HG02642 (cell line): ENCODE measurements around the gene OVAAL.

ENCODE experiments used
- ATAC-seq: cut with Tn5 transposase; IDR thresholded peaks from one replicate; pipeline ENCODE4 v1.9.1; 2021; ENCODE audit warnings: mild to moderate bottlenecking; ENCODE audit not compliant: unreplicated experiment, poor library complexity

Gene OVAAL

DNA sequence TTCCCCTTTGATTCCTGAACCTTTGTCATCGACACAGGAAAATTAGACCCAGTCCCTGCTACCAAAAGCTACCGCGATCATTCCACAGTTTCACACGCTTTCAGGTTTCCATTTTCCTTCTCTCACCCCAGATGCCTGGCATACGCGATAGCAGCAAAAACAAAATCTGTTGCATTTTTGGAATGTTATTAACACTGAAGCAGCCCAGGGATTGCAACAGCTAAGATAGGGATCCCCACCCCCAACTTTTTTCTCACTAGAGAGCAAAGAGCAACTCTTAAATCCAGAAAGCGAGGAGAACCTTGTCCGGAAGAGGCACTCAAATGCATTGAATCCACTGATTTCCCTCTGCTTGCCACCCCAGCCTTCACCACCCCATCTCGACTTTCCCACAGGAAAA lies 8.9 kb downstream of the OVAAL start:
- no peak for ATAC-seq

DNA sequence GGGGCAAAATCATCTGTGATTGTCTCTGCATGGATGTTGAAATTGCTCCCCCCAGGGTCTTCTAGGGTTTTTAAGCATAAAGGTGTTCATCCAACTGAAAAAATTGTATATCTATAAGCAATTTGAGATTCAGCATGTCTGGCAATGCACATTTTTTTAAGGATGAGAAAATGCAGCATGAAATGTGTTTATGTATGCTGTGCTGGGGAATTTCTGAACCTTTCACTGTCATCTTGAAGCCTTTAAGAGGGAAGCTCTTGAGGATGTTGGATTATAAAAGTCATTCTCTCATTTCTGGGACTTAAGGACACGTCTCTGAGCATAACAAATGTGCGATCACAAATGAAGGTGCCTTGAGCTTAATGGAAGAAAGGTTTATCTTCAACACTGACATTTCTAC lies 9.4 kb downstream of the OVAAL start:
- ATAC-seq = no peak

DNA sequence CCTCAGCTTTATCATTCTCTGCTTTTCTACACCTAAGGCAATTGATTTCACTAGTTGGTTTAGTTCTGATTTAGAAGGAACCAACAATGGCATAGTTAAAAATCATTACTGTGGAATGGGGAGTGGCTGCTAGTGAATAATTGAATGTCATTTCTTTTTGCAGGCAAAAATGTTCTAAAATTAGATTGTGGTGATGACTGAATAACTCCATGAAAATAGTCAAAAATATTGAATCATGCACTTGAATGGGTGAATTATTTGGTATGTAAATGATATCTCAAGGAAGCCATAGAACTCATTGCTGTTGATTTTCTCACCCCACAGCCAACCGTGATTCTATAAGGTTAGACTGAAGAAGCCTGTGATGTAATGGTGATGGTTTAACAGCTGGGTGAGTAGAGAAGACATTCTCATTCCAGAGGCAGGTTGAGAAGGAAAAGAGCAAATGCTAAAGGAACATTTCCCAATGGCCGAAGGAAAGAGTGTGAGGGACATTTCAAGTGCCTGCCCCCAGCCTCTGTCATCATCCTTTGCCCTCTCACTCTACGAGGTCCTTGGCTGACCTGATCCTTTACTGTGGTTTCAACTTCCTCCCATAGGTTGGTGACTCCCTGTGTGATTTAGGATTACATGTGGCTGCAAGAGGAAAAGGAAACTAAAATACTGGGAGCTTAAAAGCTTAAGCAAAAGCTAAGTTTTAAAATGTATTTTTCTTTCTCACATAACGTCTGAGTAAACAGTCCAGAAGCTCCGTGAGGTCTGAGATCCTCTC lies 12.5 kb downstream of the OVAAL start:
- ATAC-seq = no peak

DNA sequence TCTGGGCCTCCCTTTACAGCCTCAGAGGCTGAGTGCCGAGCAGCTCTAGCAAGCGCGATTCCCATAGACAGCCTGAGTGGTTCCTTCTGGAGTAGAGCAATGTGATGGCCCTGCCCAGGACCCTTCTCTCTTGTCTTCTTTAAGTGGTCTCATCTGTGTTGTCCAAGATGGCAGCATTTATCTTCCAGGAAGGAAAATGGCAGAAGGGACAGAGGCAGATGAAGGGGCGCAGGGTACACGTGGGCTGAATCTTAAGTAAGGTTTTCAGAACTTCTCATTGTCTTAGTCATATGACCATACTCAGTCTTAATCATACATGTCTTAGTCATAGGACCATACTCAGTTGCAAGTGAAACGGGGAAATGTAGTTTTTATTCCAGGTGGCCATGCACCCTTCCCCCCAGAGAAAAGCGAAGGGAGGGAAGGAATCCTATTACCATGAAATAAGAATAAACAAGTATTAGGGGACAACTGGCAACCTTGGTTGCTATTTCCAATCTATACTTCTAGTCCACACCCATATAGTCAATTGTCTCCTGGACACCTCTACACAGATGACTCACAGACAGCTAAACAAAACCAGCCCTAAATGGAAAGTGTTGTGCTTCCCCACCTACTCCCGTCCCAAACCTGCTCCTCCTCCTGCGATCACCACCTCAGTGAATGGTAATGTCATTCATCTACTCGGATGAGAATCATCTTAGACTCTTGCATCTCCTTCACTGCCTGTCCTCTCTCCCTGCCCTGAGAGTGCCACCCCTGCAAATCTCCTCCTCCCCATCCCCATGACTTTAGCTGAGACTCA lies 13.3 kb downstream of the OVAAL start:
- ATAC-seq = no peak

DNA sequence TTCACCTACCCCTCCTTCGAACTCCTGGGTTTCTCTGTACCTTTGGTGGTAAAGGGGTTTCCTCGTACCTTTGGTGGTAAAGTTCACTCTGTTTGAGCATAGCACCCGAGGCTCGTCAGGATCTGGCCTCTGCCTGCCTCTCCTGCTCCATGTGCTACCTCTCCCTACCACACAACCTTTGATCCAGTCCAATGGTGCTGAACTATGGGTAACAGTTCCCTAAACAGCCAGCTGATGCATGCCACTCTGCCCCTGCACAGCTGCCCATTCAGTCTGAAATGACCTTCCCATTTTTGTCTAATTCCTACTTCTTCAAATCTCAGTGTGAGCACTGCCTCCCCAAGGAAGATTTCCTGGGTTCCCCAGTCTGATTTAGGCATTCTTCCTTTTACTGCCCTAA lies 14.0 kb downstream of the OVAAL start:
- no peak for ATAC-seq

DNA sequence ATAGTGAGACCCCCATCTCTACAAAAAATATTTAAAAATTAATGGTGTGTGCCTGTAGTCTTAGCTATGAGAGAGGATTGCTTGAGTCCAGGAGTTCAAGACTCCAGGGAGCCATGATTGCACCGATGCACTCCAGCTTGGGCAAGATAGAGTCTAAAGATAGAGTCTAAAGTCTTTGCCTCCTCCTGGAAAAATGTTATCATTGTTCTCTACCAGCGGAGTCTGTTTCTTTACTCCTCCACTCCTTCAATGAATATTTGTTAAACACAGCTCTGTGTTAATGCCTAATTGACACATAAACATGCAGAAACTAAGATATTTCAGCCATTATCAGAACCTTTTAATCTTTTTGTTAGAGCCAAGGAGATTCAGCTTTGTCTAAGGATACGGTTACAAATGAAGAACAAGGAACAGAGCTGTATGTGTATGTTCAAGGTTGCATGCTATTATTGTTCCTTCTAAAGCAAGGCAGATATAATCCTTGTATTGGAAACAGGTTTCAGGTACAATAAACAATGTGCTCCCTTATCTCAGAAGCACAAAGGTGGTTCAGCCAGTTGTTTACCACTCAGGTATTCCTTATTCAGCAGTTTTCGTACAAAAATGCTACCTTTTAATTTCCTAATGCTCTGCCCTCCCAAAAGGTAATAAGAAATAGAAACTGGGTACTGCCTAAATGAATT lies 15.4 kb downstream of the OVAAL start:
- no peak for ATAC-seq

DNA sequence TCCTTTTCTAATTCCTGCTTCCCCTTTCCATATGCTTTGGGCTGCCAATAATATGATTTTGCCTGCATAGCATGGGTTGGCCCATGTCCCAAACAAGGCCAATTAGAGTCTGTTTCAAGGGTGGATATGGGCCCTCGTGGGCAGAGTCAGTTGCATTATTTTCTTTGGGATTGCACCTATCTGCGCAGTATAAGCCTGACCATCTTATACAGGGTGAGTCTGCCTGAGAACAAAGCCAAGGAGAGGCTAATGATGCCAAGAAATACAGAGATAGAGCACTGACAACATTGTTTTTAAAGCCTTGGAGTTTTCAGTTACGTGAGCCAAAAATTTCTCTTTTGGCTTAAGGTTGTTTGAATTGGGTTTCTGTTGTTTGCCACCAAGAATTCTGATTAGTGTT lies 18.6 kb downstream of the OVAAL start:
- no peak for ATAC-seq

DNA sequence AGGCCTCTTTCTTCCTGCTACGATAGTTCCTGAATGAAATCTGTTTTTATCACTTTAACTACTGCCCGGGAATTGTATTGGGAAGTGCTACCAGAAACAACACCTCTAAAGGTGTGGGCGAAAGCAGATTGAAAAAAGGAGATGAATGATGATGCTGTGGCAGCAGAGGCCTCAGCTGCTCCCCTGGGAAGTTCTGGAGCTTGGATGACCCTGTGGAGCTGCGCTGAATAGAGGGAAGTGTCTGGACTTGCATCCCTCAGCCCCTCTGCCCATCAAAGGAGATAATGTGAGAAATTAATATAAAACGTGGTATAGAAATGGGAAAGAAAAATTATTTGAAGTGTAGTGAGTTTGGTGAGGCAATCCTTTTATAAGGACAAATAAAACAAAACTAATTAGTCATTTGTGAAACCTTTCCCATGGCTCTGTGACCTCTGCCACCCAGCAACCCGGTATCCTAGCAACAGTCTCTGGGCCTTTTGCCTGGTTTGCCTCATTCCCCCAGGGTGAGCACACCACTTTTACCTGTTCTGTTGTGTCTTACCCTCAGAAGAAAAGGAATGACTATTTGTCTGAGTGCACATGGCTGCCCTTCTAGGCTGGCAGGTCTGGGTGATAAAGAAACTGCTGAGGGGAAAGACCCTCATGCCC lies 21.3 kb downstream of the OVAAL start:
- ATAC-seq = no peak

DNA sequence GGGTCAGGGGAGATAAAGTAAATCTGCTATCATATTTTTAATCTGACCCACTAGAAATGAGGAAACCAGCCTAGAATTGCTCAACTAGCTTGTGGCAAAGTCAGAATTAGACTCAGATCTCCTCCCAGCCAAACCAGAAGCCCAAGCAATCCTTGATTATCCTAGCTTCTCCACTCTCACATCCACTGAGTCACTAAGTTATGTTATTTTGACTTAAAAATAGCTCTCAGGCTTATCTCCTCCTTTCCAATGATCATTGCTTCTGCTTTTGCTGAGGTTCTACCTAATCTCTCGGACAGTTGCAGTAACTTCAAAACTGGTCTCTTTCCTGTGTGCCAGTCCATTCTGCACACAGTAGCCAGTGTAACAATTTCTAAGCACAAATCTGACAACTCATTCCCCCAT lies 22.9 kb downstream of the OVAAL start:
- no peak for ATAC-seq

DNA sequence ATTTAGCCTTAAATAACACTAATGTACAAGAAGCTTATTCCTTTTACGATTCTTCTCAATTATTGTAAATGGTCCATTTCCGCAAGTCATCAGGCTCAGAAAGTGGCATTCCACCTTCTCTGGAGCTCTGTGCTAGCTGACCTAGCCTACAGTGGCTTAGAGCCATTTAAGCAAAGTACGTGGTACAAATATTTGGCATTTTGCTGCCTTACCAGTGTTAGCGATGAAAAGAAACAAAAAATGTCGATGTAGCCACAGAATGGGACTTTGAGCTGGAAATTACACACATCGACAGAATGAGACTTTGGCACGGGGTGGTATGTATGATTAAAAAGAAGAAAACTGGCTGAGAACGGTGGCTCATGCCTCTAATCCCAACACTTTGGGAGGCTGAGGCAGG lies 26.1 kb downstream of the OVAAL start:
- no peak for ATAC-seq

DNA sequence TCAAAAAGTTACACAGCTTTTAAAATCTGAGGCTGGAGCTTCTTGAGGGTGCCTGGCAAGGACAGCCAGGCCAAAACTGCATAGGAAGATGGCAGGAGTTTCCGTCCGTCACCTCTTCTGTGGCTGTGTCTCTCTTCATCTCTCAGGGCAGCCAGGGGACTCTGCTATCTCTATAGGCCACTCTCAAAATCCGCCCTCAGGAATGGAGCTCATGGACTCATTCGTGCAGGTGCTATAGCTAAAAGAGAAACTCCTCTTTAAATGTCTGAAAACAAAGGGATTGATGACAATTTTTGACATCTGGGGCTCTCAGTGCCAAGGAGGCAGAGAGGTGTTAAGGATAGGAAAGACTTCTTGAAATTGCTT lies 27.2 kb downstream of the OVAAL start:
- no peak for ATAC-seq

DNA sequence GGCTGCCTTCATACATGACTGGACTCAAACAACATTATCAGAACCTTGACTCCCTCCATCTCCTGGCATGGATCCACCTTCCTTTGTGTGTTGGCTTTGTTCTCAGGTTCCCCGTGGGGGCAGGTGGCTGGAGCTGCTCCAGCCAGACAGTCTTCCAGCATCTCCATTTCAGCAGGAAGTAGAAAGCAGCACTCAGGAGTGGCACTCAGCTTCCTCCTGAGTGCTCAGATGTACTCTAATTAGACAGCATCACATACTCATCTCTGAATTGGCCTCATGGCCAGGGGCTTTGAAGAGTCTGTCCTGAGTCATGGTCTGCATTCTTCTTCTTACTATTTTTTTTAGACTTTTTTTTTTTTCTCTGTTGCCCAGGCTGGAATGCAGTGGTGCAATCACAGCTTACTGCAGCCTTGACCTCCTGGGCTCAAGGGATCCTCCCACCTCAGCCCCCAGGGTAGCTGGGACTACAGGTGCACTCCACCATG lies 27.9 kb downstream of the OVAAL start:
- no peak for ATAC-seq

DNA sequence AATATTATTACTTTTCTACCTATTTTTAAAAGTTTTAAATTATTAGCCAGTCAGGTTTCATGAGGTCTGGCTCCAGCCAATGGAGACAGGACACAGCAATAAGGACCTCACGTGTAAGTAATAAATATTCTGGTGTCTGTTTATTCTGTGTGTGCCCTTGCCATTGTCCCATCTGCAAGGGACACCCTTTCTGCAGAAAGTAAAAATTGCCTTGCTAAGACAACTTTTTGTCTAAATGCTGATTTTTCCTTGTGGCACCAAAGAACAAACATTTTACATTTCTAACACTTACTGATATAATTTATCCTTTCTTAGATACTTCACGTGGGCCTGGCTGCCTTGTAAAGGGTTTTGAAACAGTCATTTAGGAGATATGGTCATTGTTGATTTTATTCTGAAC lies 29.4 kb downstream of the OVAAL start:
- ATAC-seq = no peak

DNA sequence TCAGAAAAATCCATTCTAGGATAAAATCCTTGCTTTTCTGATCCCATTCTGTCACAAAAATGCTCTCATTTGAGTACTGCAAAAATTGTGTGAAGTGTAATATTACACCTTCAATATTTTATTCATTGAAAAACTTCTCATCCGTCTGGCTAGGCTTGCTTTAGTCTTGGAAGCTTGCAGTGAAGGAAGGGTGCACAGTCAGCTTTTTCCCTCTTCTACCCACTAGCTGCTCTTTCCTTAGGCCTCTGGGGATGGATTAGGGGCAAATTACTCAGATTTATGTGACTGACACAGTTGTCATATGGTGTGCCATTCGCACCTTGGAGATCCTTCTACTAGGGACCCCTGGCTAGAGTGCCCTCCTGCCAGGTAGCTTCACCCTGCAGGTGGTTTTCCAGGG lies 32.1 kb downstream of the OVAAL start:
- no peak for ATAC-seq

DNA sequence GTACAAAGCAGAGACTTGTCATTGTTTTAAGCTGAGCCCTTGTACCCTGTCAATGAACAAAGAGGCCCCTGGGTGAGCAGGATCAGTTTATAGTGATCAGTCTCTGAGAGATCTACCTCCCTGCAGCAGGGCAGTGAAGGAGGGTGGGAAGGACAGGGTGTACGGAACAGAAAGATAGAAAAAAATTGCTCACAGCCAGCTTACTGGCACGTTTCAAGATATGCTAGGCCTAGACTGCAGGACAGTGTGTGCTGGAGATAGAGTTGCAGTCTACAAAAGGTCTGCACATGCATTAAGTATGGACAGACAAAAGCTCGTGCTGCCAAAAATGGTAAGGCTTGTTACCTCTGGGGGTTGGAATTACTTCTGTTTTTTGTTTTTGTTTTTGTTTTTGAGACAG lies 34.6 kb downstream of the OVAAL start:
- no peak for ATAC-seq

DNA sequence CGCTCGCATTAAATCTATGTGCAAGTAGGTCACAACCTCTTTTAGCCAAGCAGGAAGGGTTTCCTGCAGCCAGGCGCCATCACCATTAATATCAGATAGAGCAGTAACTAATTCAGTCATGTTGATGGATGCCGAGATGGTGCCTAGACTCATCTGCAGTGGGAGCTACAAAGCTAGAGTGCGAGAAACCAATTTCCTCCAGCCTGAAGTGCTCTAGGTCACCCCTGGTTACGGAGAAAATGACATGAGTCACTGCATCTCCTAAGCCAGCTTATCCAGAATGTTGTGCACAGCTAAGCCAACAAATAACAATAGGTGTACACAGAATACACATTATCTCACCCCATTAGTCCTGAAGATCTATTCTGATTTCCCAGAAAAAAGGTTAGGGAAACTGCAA lies 36.0 kb downstream of the OVAAL start:
- ATAC-seq = no peak

DNA sequence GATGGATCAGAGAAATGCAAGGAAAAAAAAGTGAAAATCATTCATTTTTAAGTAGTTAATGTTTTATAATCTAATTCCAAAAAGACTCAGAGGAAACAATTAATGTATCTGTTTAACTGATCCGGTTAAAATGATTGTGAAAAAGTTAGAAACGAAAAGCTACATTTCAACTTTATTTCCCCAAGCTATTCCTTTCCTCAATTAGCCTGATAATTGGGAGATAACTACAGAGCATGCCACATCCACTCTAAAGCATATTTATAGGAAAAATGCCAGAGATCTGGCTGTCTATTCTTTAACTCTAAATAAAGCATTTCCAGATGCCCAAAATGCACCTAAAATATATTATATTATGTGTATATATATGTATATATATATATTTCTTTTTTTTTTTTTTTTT lies 37.2 kb downstream of the OVAAL start:
- ATAC-seq = no peak

DNA sequence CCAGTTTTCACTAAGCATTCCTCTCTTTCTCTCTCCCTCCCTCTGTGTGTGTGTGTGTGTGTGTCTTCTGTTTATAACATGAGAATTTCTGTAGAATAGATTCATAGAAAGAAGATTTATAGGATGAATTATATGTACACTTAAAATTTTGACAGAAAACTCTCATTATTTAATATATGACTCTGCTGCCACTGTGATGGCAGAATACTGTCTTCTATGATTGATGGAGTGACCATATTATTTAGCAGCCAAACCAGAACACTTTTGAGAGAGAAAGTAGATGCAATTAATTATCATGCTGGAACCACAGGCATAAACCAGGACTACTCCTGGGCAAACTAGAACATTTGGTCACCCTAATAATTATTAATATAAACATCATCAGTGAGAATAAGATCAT lies 38.8 kb downstream of the OVAAL start:
- no peak for ATAC-seq

DNA sequence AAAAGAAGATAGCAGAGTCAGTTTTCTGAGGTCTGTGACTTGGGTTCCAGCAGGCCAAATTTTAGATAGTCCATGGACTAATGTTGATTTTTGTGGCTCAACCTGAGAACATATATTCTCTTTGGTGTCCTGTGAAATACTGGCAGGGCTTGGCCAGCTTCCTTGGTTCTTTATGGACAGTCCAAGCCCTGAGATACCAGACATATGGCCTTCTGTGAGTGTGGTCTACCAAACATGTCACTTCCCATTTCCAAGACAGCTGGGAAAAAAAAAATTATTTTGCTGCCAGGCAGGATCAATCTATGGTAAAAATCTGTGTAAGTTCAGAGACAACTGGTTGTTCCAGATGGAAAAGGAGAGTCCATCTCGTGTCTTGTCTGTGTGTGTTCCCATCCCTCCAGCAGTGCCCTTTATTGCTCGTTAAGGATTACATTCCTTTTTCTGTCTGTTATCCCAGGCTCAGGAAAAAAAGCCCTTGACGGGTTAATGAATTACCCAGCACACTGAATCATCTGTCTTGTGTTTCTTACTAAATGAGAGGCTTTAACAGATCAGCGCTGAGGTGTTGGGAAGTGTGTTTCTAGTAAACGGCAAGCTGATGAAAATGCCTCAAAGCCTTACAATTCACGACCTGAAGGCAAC lies 39.7 kb downstream of the OVAAL start:
- no peak for ATAC-seq

DNA sequence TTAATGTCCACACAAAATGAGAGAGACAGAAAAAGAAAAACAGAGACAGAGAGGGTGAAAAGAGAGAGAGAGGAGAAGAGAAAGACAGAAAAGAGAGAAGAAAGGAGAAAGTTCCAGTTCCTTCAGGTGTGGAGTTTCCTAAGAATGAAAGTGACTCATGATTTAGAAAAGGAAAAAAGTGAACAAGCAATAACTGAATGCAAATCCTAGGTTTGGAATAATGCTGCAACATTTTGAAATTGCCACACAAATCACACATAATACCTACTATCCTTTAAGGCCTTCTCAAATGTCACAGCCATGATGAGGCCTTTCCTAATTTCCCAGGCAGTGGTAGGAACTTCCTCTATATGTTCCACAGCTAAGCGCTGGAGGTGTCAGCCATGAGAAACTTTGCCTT lies 41.6 kb downstream of the OVAAL start:
- ATAC-seq = no peak
